ENCODE measurements around the gene DLX4. TPM values are rescaled to one million over a fixed set of nuclear protein-coding genes. Genes with fewer than 3 reads are reported as not detected.

DLX4 gene
- total RNA-seq, 1 experiment from 2014 or later = 0.44 TPM

DNA sequence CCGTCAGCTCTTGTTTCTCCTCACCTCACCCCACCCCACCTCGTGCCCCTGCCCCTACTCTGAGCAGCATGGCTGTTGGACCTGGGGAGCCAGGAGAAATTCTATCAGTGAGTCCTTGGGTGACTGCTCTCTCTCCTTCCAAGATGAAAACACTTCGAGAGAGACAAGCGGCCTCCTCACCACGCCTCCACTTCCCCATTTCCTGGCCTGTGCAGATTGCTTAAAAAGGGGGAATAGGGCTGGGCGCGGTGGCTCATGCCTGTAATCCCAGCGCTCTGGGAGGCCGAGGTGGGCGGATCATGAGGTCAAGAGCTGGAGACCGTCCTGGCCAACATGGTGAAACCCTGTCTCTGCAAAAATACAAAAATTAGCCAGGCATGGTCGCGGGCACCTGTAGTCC, 9.5 kb downstream of the DLX4 start:
- no peaks in the 10 kb centered on the region for H3F3A ChIP-seq (ENCODE audit: low read length, unreplicated experiment)
- ChIA-PET CTCF (no interaction called here), POLR2A (ENCODE audit: unreplicated experiment) (no interaction called here)

DNA sequence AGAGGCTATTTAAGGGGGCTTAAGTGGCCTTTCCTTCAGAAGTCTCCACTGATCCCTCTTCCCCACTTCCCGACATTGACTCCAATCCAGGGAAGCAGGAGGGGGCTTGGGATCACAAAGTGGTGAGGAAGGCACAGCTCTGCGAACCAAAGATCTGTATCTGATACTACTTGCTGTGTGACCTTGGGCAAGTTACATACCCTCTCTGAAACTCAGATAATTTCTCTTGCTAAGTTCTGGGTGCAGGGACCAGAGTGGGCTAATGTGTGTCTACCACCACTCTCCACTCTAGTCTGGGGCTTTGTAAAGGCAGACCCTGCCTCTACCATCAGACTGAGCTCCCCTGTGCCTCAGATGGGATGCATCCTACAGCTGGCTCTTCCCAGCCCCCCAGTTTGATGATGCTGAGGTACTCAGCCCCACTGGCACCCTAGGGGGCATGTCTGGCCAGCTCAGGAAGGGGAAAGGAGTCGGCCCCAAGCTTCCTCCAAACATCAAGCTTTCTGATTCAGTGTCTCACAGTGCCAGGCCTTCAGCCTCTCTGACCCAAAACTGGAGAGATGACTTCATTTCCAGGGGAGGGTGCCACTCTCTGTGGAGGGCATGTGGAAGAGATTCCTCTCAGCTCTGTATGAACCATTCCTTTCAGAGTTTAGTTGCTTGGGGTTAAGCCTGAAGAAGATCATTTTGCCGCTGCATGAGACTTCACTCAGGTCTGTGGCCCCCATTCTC, 10.9 kb downstream of the DLX4 start:
- Histone ChIP-seq H3K9me2 (replicated peaks; ENCODE audit: low read length) (no peaks in the 10 kb centered on the region), H3K4me1 (ENCODE audit: insufficient read depth, low read length) (no peaks in the 10 kb centered on the region), H4K20me1 (ENCODE audit: low read length) (no peaks in the 10 kb centered on the region), H3K9ac (ENCODE audit: low read length) (no peak overlapping the region), H3K79me2 (ENCODE audit: low read length) (no peaks in the 10 kb centered on the region), H3K9me3 (ENCODE audit: low read length) (no peaks in the 10 kb centered on the region), H2AFZ (ENCODE audit: low read length) (no peak overlapping the region), H3F3A (ENCODE audit: low read length, unreplicated experiment) (no peaks in the 10 kb centered on the region), H3K4me3 (ENCODE audit: low read length) (no peak overlapping the region), H3K36me3 (ENCODE audit: low read depth, low read length) (no peaks in the 10 kb centered on the region), H3K4me2 (ENCODE audit: low read length) (no peak overlapping the region), H3K27me3 (ENCODE audit: low read length) (peaks cover 13% of the 10 kb centered on the region), H3K27ac (ENCODE audit: low read length) (no peak overlapping the region)
- POLR2A ChIA-PET (ENCODE audit: unreplicated experiment) = interaction anchor here (0.5 to 0.7 kb wide), 2 partner anchors 186 to 301 kb away, joined by 4 to 13 read pairs; no protein-coding TSS in a partner anchor
- BruUV-seq (replicated peaks) = no TSS peak
- DNase-seq = no peak
- TF ChIP-seq EZH2phosphoT487 (IDR thresholded peaks at IDR 0.05; ENCODE audit: borderline replicate concordance, low read length) (no peak), EZH2 (IDR thresholded peaks at IDR 0.05; ENCODE audit: low read length, unreplicated experiment) (no peak)
- TF ChIP-seq, protein P1, sequence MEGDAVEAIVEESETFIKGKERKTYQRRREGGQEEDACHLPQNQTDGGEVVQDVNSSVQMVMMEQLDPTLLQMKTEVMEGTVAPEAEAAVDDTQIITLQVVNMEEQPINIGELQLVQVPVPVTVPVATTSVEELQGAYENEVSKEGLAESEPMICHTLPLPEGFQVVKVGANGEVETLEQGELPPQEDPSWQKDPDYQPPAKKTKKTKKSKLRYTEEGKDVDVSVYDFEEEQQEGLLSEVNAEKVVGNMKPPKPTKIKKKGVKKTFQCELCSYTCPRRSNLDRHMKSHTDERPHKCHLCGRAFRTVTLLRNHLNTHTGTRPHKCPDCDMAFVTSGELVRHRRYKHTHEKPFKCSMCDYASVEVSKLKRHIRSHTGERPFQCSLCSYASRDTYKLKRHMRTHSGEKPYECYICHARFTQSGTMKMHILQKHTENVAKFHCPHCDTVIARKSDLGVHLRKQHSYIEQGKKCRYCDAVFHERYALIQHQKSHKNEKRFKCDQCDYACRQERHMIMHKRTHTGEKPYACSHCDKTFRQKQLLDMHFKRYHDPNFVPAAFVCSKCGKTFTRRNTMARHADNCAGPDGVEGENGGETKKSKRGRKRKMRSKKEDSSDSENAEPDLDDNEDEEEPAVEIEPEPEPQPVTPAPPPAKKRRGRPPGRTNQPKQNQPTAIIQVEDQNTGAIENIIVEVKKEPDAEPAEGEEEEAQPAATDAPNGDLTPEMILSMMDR (conservative IDR thresholded peaks at IDR 0.05; ENCODE audit: low read depth, low read length) = no peak
- ATAC-seq = no peak
- CTCF ChIA-PET = no interaction called here
- intact Hi-C loops (cut with micrococcal nuclease) = no loop called here

More for the DNA sequence above, 9.5 kb downstream of the DLX4 start:
- no peaks in the 10 kb centered on the region for H3K79me2 ChIP-seq (ENCODE audit: low read length)
- ATAC-seq (no peak), DNase-seq (no peak)
- H3K4me1 ChIP-seq (ENCODE audit: insufficient read depth, low read length) = no peaks in the 10 kb centered on the region
- no peaks in the 10 kb centered on the region for H3K9me3 ChIP-seq (ENCODE audit: low read length)
- no peak overlapping the region for H3K4me3 ChIP-seq (ENCODE audit: low read length)
- H3K9ac ChIP-seq (ENCODE audit: low read length) = no peak overlapping the region
- H3K4me2 ChIP-seq (ENCODE audit: low read length) = no peak overlapping the region
- no TSS peak for BruUV-seq (replicated peaks)
- no peaks in the 10 kb centered on the region for H4K20me1 ChIP-seq (ENCODE audit: low read length)
- intact Hi-C loops (cut with micrococcal nuclease) = no loop called here
- H3K9me2 ChIP-seq (replicated peaks; ENCODE audit: low read length) = no peaks in the 10 kb centered on the region
- no peak overlapping the region for H3K27ac ChIP-seq (ENCODE audit: low read length)
- H2AFZ ChIP-seq (ENCODE audit: low read length) = no peak overlapping the region
- no peak for TF ChIP-seq EZH2phosphoT487 (IDR thresholded peaks at IDR 0.05; ENCODE audit: borderline replicate concordance, low read length)
- TF ChIP-seq, protein P1 (conservative IDR thresholded peaks at IDR 0.05; ENCODE audit: low read depth, low read length) = no peak
- no peak for TF ChIP-seq EZH2 (IDR thresholded peaks at IDR 0.05; ENCODE audit: low read length, unreplicated experiment)
- H3K36me3 ChIP-seq (ENCODE audit: low read depth, low read length) = no peaks in the 10 kb centered on the region
- H3K27me3 ChIP-seq (ENCODE audit: low read length) = peaks cover 26% of the 10 kb centered on the region

DNA sequence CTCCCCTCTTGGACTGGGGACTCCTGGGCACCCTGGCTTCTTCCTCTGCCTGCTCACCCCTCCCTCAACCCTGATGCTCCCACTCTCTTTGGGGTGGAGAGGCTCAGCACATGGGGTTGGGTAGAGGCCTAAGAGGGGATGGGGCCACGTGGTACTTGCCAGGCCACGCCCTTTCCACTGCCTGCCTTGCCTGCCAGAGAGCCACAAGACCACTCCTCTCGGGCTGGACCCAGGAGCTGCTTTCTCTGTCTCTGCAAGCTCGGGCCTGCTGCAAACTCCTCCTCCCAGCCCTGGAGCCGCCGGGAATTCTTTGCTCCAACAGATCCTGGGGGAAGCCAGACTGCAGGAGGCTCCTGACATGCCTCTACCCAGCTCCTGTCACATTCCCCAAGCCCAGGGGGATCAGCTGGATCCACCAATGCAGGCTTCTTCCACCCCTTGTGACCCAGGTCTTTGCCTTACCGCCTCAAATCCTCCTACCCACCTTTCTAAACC, 11.8 kb downstream of the DLX4 start:
- H3K79me2 ChIP-seq (ENCODE audit: low read length) = no peaks in the 10 kb centered on the region
- no peaks in the 10 kb centered on the region for H4K20me1 ChIP-seq (ENCODE audit: low read length)
- ATAC-seq = no peak
- no peaks in the 10 kb centered on the region for H3K9me2 ChIP-seq (replicated peaks; ENCODE audit: low read length)
- H2AFZ ChIP-seq (ENCODE audit: low read length) = no peak overlapping the region
- H3K4me1 ChIP-seq (ENCODE audit: insufficient read depth, low read length) = no peaks in the 10 kb centered on the region
- H3K9ac ChIP-seq (ENCODE audit: low read length) = no peak overlapping the region
- H3K27ac ChIP-seq (ENCODE audit: low read length) = no peak overlapping the region
- H3K36me3 ChIP-seq (ENCODE audit: low read depth, low read length) = no peaks in the 10 kb centered on the region
- POLR2A ChIA-PET (ENCODE audit: unreplicated experiment) = no interaction called here
- no peak overlapping the region for H3K4me3 ChIP-seq (ENCODE audit: low read length)
- CTCF ChIA-PET = no interaction called here
- H3K4me2 ChIP-seq (ENCODE audit: low read length) = no peak overlapping the region
- intact Hi-C loops (cut with micrococcal nuclease) = no loop called here
- peaks cover 13% of the 10 kb centered on the region for H3K27me3 ChIP-seq (ENCODE audit: low read length)
- H3F3A ChIP-seq (ENCODE audit: low read length, unreplicated experiment) = no peaks in the 10 kb centered on the region
- TF ChIP-seq EZH2phosphoT487 (IDR thresholded peaks at IDR 0.05; ENCODE audit: borderline replicate concordance, low read length) (no peak), EZH2 (IDR thresholded peaks at IDR 0.05; ENCODE audit: low read length, unreplicated experiment) (no peak)
- TF ChIP-seq, protein P1 (conservative IDR thresholded peaks at IDR 0.05; ENCODE audit: low read depth, low read length) = no peak
- no peaks in the 10 kb centered on the region for H3K9me3 ChIP-seq (ENCODE audit: low read length)
- DNase-seq = no peak
- no TSS peak for BruUV-seq (replicated peaks)
